Neuronal stem cell (in vitro differentiated cells): Measurements from ENCODE around the gene TUBA8.
A peak's percentile ranks its signal among the peaks of the same experiment; 100 is the strongest.
"Not testable (repeated sequence)": the region's sequence is repeated elsewhere in the genome, so short reads cannot be mapped to it uniquely, and the experiment has no call there.

Experiments
- DNase-seq: peaks from one replicate; pipeline ENCODE4 v3.0.0-alpha.2; 2013; ENCODE audit warnings: low spot score
- H2AFZ ChIP-seq: one replicate; pipeline ENCODE4 v1.6.1; 2013; ENCODE audit warnings: mild to moderate bottlenecking, low read length, inconsistent platforms
- H2AK5ac ChIP-seq: 2 replicates; pipeline ENCODE4 v1.6.1; 2013; ENCODE audit warnings: low read depth, mild to moderate bottlenecking, inconsistent platforms, low read length, moderate library complexity, mixed read lengths
- H2BK120ac ChIP-seq: 2 replicates; pipeline ENCODE4 v1.6.1; 2013; ENCODE audit warnings: low read depth, mild to moderate bottlenecking, inconsistent platforms, low read length, moderate library complexity, mixed read lengths
- H2BK12ac ChIP-seq: one replicate; pipeline ENCODE4 v1.6.1; 2013; ENCODE audit warnings: low read length, inconsistent platforms
- H2BK15ac ChIP-seq: 2 replicates; pipeline ENCODE4 v1.6.1; 2013; ENCODE audit warnings: mild to moderate bottlenecking, low read length, inconsistent platforms, mixed read lengths
- H2BK5ac ChIP-seq: one replicate; pipeline ENCODE4 v1.6.1; 2013; ENCODE audit warnings: inconsistent platforms, mild to moderate bottlenecking, low read length, moderate library complexity
- H3K14ac ChIP-seq: one replicate; pipeline ENCODE4 v1.6.1; 2013; ENCODE audit warnings: low read length, inconsistent platforms
- H3K18ac ChIP-seq: 2 replicates; pipeline ENCODE4 v1.6.1; 2013; ENCODE audit warnings: low read length, inconsistent platforms
- H3K23ac ChIP-seq: 2 replicates; pipeline ENCODE4 v1.6.1; 2013; ENCODE audit warnings: low read depth, mild to moderate bottlenecking, mixed read lengths, low read length, inconsistent platforms; ENCODE audit not compliant: poor library complexity
- H3K27ac ChIP-seq: replicated peaks from 3 replicates; pipeline ENCODE4 v1.5.1; 2013; ENCODE audit warnings: low read length, inconsistent platforms
- H3K27me3 ChIP-seq, 3 experiments: 2 replicates each; pipeline ENCODE4 v1.6.1; 2013; ENCODE audit warnings: low read length in 3 of 3, mild to moderate bottlenecking in 2 of 3, inconsistent platforms in 1 of 3, low read depth in 1 of 3, mixed read lengths in 1 of 3, moderate library complexity in 1 of 3; ENCODE audit not compliant: control insufficient read depth in 3 of 3, insufficient read depth in 3 of 3
- H3K36me3 ChIP-seq, 2 donors: replicated peaks in 1 of 2; 2 replicates each; pipeline ENCODE4 v1.6.1; 2013; ENCODE audit warnings: low read length in 2 of 2; ENCODE audit not compliant: control insufficient read depth in 2 of 2, insufficient read depth in 2 of 2
- H3K4ac ChIP-seq: 2 replicates; pipeline ENCODE4 v1.6.1; 2013; ENCODE audit warnings: inconsistent platforms, mild to moderate bottlenecking, low read length, moderate library complexity
- H3K4me1 ChIP-seq, 2 donors: 1 replicate in 1 of 2; 2 replicates in 1 of 2; pipeline ENCODE4 v1.6.1; 2013; ENCODE audit warnings: low read length in 2 of 2, low read depth in 1 of 2; ENCODE audit not compliant: control insufficient read depth in 2 of 2, insufficient read depth in 1 of 2
- H3K4me2 ChIP-seq: one replicate; pipeline ENCODE4 v1.6.1; 2013; ENCODE audit warnings: mild to moderate bottlenecking, low read length, inconsistent platforms; ENCODE audit not compliant: insufficient read depth, poor library complexity, severe bottlenecking
- H3K4me3 ChIP-seq, 2 donors: 2 replicates each; pipeline ENCODE4 v1.5.1; 2013; ENCODE audit warnings: low read length in 2 of 2, mild to moderate bottlenecking in 2 of 2, inconsistent platforms in 1 of 2, moderate library complexity in 1 of 2
- H3K79me1 ChIP-seq: one replicate; pipeline ENCODE4 v1.6.1; 2013; ENCODE audit warnings: low read depth, mild to moderate bottlenecking, inconsistent platforms, low read length, moderate library complexity
- H3K9ac ChIP-seq: one replicate; pipeline ENCODE4 v1.6.1; 2013; ENCODE audit warnings: mild to moderate bottlenecking, low read depth, low read length, inconsistent platforms; ENCODE audit not compliant: poor library complexity
- H3K9me3 ChIP-seq, 2 donors: replicated peaks in 1 of 2; 2 replicates each; pipeline versions ENCODE3 to v1.6.1; 2013; ENCODE audit warnings: low read length in 2 of 2, mild to moderate bottlenecking in 2 of 2, inconsistent platforms in 1 of 2, low read depth in 1 of 2, mixed read lengths in 1 of 2, moderate library complexity in 1 of 2; ENCODE audit not compliant: control insufficient read depth in 2 of 2, insufficient read depth in 1 of 2
- H4K8ac ChIP-seq: one replicate; pipeline ENCODE4 v1.6.1; 2013; ENCODE audit warnings: low read depth, mild to moderate bottlenecking, inconsistent platforms, low read length, moderate library complexity
- H4K91ac ChIP-seq: one replicate; pipeline ENCODE4 v1.6.1; 2013; ENCODE audit warnings: low read length, low read depth, mild to moderate bottlenecking, inconsistent platforms; ENCODE audit not compliant: poor library complexity
- WGBS, 2 donors: extraction: QIAGEN DNeasy Blood & Tissue Kit; methylation state at CpG; one replicate each; pipeline ENCODE4 v1.1.7; 2013; ENCODE audit warnings: missing lambda C conversion rate in 2 of 2, mixed read lengths in 1 of 2; ENCODE audit not compliant: insufficient read length in 2 of 2, insufficient replicate concordance in 1 of 2; ENCODE audit errors: extremely low coverage in 2 of 2; 5-methylcytosine and 5-hydroxymethylcytosine counted together

Gene TUBA8

GRCh38 chr22:18073927-18074326 lies 36.7 kb upstream of the TUBA8 start:
- not testable (repeated sequence) for H3K23ac ChIP-seq, H3K9ac ChIP-seq, H3K4ac ChIP-seq, H3K4me3 ChIP-seq, H3K27ac ChIP-seq, H4K91ac ChIP-seq, H2BK15ac ChIP-seq, H3K18ac ChIP-seq, H4K8ac ChIP-seq, H2BK5ac ChIP-seq, H2BK12ac ChIP-seq, H3K79me1 ChIP-seq, H3K36me3 ChIP-seq, H2AFZ ChIP-seq, H3K4me2 ChIP-seq, DNase-seq, H3K9me3 ChIP-seq, H2AK5ac ChIP-seq, H2BK120ac ChIP-seq, H3K14ac ChIP-seq
- H3K27me3 ChIP-seq, result peaks cover 0 to 10% (median 0%) of the 10 kb centered on the region in 3 experiments
- H3K4me1 ChIP-seq, result peaks cover 2 to 14% of the 10 kb centered on the region in 2 donors
- whole genome bisulfite sequencing, 2 donors, result no CpG with 5 or more reads among the region's 4 CpGs

- no peak overlapping the region for H2AFZ ChIP-seq
- H4K91ac ChIP-seq, result no peak overlapping the region
- H3K9ac ChIP-seq, result peak overlapping the region; percentile 13
- H3K4ac ChIP-seq, result no peak overlapping the region
- H2BK15ac ChIP-seq, result no peak overlapping the region
- H3K36me3 ChIP-seq, result peaks cover 3 to 11% of the 10 kb centered on the region in 2 donors
- DNase-seq, result no peak
- H3K14ac ChIP-seq, result no peak overlapping the region
- no peak overlapping the region for H3K23ac ChIP-seq
- H3K27ac ChIP-seq, result no peak overlapping the region
- H2BK120ac ChIP-seq, result no peak overlapping the region
- peaks cover 0 to 3% (median 0%) of the 10 kb centered on the region in 3 experiments for H3K27me3 ChIP-seq
- peaks cover 1% of the 10 kb centered on the region for H3K79me1 ChIP-seq
- no peaks in the 10 kb centered on the region for H3K9me3 ChIP-seq
- no peak overlapping the region for H2BK5ac ChIP-seq
- no peak overlapping the region for H2BK12ac ChIP-seq
- H4K8ac ChIP-seq, result no peak overlapping the region
- no CpG with 5 or more reads among the region's 6 CpGs for WGBS, 2 donors
- no peak overlapping the region for H2AK5ac ChIP-seq
- H3K4me3 ChIP-seq, result no peak overlapping the region
- no peak overlapping the region for H3K18ac ChIP-seq
- H3K4me2 ChIP-seq, result no peak overlapping the region
- peaks cover 2 to 14% of the 10 kb centered on the region in 2 donors for H3K4me1 ChIP-seq
Observed at GRCh38 chr22:18075101-18075719, 35.4 kb upstream of the TUBA8 start.

GRCh38 chr22:18075720-18076497 lies 34.7 kb upstream of the TUBA8 start:
- H3K27ac ChIP-seq, result no peak overlapping the region
- no peak overlapping the region for H3K4me2 ChIP-seq
- H4K91ac ChIP-seq, result no peak overlapping the region
- H2BK120ac ChIP-seq, result no peak overlapping the region
- peaks cover 4 to 18% of the 10 kb centered on the region in 2 donors for H3K36me3 ChIP-seq
- H2AFZ ChIP-seq, result peak overlapping the region; percentile 63
- no peak overlapping the region for H4K8ac ChIP-seq
- peak; percentile 79 for DNase-seq
- H3K14ac ChIP-seq, result no peak overlapping the region
- H3K9me3 ChIP-seq, result no peaks in the 10 kb centered on the region
- no peak overlapping the region for H3K4me3 ChIP-seq
- no peaks in the 10 kb centered on the region for H3K27me3 ChIP-seq
- H2BK5ac ChIP-seq, result no peak overlapping the region
- no peak overlapping the region for H3K23ac ChIP-seq
- no peak overlapping the region for H2BK12ac ChIP-seq
- no peak overlapping the region for H2AK5ac ChIP-seq
- peaks cover 2 to 14% of the 10 kb centered on the region in 2 donors for H3K4me1 ChIP-seq
- no peak overlapping the region for H2BK15ac ChIP-seq
- no CpG with 5 or more reads among the region's 13 CpGs for WGBS, 2 donors
- no peak overlapping the region for H3K9ac ChIP-seq
- peaks cover 1% of the 10 kb centered on the region for H3K79me1 ChIP-seq
- H3K18ac ChIP-seq, result no peak overlapping the region
- H3K4ac ChIP-seq, result no peak overlapping the region

GRCh38 chr22:18077087-18077638 lies 33.4 kb upstream of the TUBA8 start:
- H3K9me3 ChIP-seq, result no peaks in the 10 kb centered on the region
- H3K4me1 ChIP-seq, result peaks cover 2 to 14% of the 10 kb centered on the region in 2 donors
- no peak overlapping the region for H2BK5ac ChIP-seq
- 100% methylated on average over 1 of the region's 10 CpGs for WGBS, 2 donors
- H4K91ac ChIP-seq, result no peak overlapping the region
- peak overlapping the region; percentile 85 to 90 for H3K4me3 ChIP-seq
- H3K18ac ChIP-seq, result peak overlapping the region; percentile 90
- no peak overlapping the region for H2BK120ac ChIP-seq
- no peak overlapping the region for H2AK5ac ChIP-seq
- H3K36me3 ChIP-seq, result peaks cover 9 to 30% of the 10 kb centered on the region in 2 donors
- no peak overlapping the region for H3K14ac ChIP-seq
- H3K4me2 ChIP-seq, result peak overlapping the region; percentile 63
- H3K9ac ChIP-seq, result peak overlapping the region; percentile 60
- H2BK12ac ChIP-seq, result no peak overlapping the region
- no peak overlapping the region for H3K23ac ChIP-seq
- H2AFZ ChIP-seq, result peak overlapping the region; percentile 81
- no peak overlapping the region for H2BK15ac ChIP-seq
- H3K27ac ChIP-seq, result no peak overlapping the region
- no peak for DNase-seq
- H3K79me1 ChIP-seq, result peaks cover 3% of the 10 kb centered on the region
- no peak overlapping the region for H3K4ac ChIP-seq
- H4K8ac ChIP-seq, result no peak overlapping the region
- no peaks in the 10 kb centered on the region for H3K27me3 ChIP-seq
